ENCODE results near the gene NOTCH3. TPM values are rescaled to one million over a fixed set of nuclear protein-coding genes. Genes with fewer than 3 reads are reported as not detected.
A peak's percentile ranks its signal among the peaks of the same experiment; 100 is the strongest.

NOTCH3 gene
- total RNA-seq (2022) (53.5 and 60.6 TPM in 2 replicates), Bru-seq, nascent RNA (percentile 56 among the genes with signal in this experiment), BruChase-seq, experiment 1, labeled RNA remaining after a 2-hour chase (percentile 62 among the genes with signal in this experiment), BruChase-seq, experiment 2, labeled RNA remaining after a 6-hour chase (percentile 78 among the genes with signal in this experiment)
- long read RNA-seq, full-length matches to known transcripts = 2 of 49 reads
- long read RNA-seq, partial matches to known transcripts = 22 of 49 reads
- long read RNA-seq, other reads (novel, unspliced or antisense) = 25 of 49 reads

GRCh38 chr19:15200553-15201364, at the start of gene NOTCH3:
NOTCH3 (minus strand) TSS chr19:15200995; CDS start chr19:15200905, 90 bp downstream.
- Mint-ChIP-seq H3K27ac (ENCODE audit: unreplicated experiment) (peak within 1 kb of the TSS; percentile 22), H3K4me3 (ENCODE audit: unreplicated experiment) (peak within 1 kb of the TSS; percentile 74), H3K9me3 (ENCODE audit: unreplicated experiment) (no peaks in the 10 kb centered on the region), H3K36me3 (ENCODE audit: insufficient read depth, unreplicated experiment) (peaks cover 22% of the 10 kb centered on the region), H3K27me3 (ENCODE audit: insufficient read depth, unreplicated experiment) (no peaks in the 10 kb centered on the region), H3K4me1 (ENCODE audit: low read depth, unreplicated experiment) (peaks cover 16% of the 10 kb centered on the region)
- Histone ChIP-seq H3K4me1 (0 out of 2 replicates have a peak, but pooled peaks cover 4% of the 10 kb centered on the region), H3K9me3 (no peaks in the 10 kb centered on the region), H3K4me3 (ENCODE audit: low read depth, low read length) (peak within 1 kb of the TSS; percentile 92), H3K27me3 (replicated peaks; ENCODE audit: control insufficient read depth, insufficient read depth, low read length) (no peaks in the 10 kb centered on the region), H3K36me3 (ENCODE audit: control insufficient read depth, insufficient read depth, low read length) (peaks cover 2% of the 10 kb centered on the region; the same call in 1 of the 2 replicates)
- intact Hi-C loops (cut with micrococcal nuclease; ENCODE audit: unreplicated experiment) = no loop called here
- peak in 1 of 2 experiments; percentile 55 for DNase-seq
- ChIA-PET CTCF (no interaction called here), POLR2A (no interaction called here)
- no TSS peak for BruUV-seq (replicated peaks)
- TF ChIP-seq CTCF (IDR thresholded peaks at IDR 0.05; ENCODE audit: insufficient read depth in 1 of 2, low read depth in 1 of 2, low read length in 1 of 2, severe bottlenecking in 1 of 2, unreplicated experiment in 1 of 2) = no peak

DNA sequence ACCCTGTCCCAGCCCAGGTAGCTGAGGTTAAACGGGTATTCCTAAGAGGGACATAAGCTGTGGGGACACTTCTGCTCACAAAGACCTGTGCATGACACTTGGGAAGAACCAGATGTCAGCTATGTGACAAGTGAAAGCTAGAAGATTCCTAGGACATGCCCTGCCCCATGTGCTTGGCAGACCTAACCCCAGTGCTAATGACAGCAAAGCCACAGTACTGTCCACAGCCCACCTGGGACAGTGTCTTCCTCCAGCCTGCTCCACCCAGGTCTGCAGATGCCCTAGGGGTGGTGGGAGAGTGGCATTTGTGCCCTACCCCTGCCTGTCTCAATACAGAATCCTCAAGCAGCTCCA, 49.8 kb upstream of the NOTCH3 start:
- H3K4me3 Mint-ChIP-seq (ENCODE audit: unreplicated experiment) = no peak overlapping the region
- POLR2A ChIA-PET = no interaction called here
- no peaks in the 10 kb centered on the region for H3K27me3 Mint-ChIP-seq (ENCODE audit: insufficient read depth, unreplicated experiment)
- TF ChIP-seq CTCF (IDR thresholded peaks at IDR 0.05; ENCODE audit: insufficient read depth in 1 of 2, low read depth in 1 of 2, low read length in 1 of 2, severe bottlenecking in 1 of 2, unreplicated experiment in 1 of 2) = no peak
- H3K27me3 ChIP-seq (replicated peaks; ENCODE audit: control insufficient read depth, insufficient read depth, low read length) = no peaks in the 10 kb centered on the region
- H3K4me3 ChIP-seq (ENCODE audit: low read depth, low read length) = no peak overlapping the region
- intact Hi-C loops (cut with micrococcal nuclease; ENCODE audit: unreplicated experiment) = no loop called here
- H3K36me3 Mint-ChIP-seq (ENCODE audit: insufficient read depth, unreplicated experiment) = peaks cover 92% of the 10 kb centered on the region
- CTCF ChIA-PET = interaction anchor here (0.6 to 2.3 kb wide), 4 partner anchors 16 to 159 kb away, joined by 3 to 11 read pairs (median 4); no protein-coding TSS in a partner anchor
- H3K4me1 Mint-ChIP-seq (ENCODE audit: low read depth, unreplicated experiment) = peaks cover 19% of the 10 kb centered on the region
- peaks cover 27% of the 10 kb centered on the region for H3K4me1 ChIP-seq
- H3K36me3 ChIP-seq (ENCODE audit: control insufficient read depth, insufficient read depth, low read length) = peaks cover 19% of the 10 kb centered on the region
- no peak for DNase-seq
- no peaks in the 10 kb centered on the region for H3K9me3 Mint-ChIP-seq (ENCODE audit: unreplicated experiment)
- no peaks in the 10 kb centered on the region for H3K9me3 ChIP-seq
- no peak overlapping the region for H3K27ac Mint-ChIP-seq (ENCODE audit: unreplicated experiment)
- no TSS peak for BruUV-seq (replicated peaks)

- H3K27me3 ChIP-seq (replicated peaks; ENCODE audit: control insufficient read depth, insufficient read depth, low read length) = no peaks in the 10 kb centered on the region
- intact Hi-C loops (cut with micrococcal nuclease; ENCODE audit: unreplicated experiment) = loop anchor here (5.0 kb wide), 1 partner anchor 53 kb away; no protein-coding TSS in a partner anchor
- H3K9me3 Mint-ChIP-seq (ENCODE audit: unreplicated experiment) = no peaks in the 10 kb centered on the region
- H3K36me3 Mint-ChIP-seq (ENCODE audit: insufficient read depth, unreplicated experiment) = peaks cover 92% of the 10 kb centered on the region
- H3K27me3 Mint-ChIP-seq (ENCODE audit: insufficient read depth, unreplicated experiment) = no peaks in the 10 kb centered on the region
- H3K4me3 Mint-ChIP-seq (ENCODE audit: unreplicated experiment) = no peak overlapping the region
- no TSS peak for BruUV-seq (replicated peaks)
- ChIA-PET POLR2A (no interaction called here), CTCF (interaction anchor here (0.6 to 2.3 kb wide), 4 partner anchors 16 to 158 kb away, joined by 3 to 11 read pairs (median 4); no protein-coding TSS in a partner anchor)
- H3K4me3 ChIP-seq (ENCODE audit: low read depth, low read length) = no peak overlapping the region
- peaks cover 19% of the 10 kb centered on the region for H3K4me1 Mint-ChIP-seq (ENCODE audit: low read depth, unreplicated experiment)
- H3K9me3 ChIP-seq = no peaks in the 10 kb centered on the region
- no peak for TF ChIP-seq CTCF (IDR thresholded peaks at IDR 0.05; ENCODE audit: insufficient read depth in 1 of 2, low read depth in 1 of 2, low read length in 1 of 2, severe bottlenecking in 1 of 2, unreplicated experiment in 1 of 2)
- peaks cover 27% of the 10 kb centered on the region for H3K4me1 ChIP-seq
- H3K36me3 ChIP-seq (ENCODE audit: control insufficient read depth, insufficient read depth, low read length) = peaks cover 19% of the 10 kb centered on the region
- no peak for DNase-seq
- H3K27ac Mint-ChIP-seq (ENCODE audit: unreplicated experiment) = no peak overlapping the region
These were observed 49.3 kb upstream of the NOTCH3 start for GRCh38 chr19:15249972-15250639.
